Trophoblast cell (in vitro differentiated cells and primary cell): ENCODE measurements around the gene TMPRSS3.

Source experiments
- DNase-seq, 2 donors: peaks; one replicate each; pipeline ENCODE4 v3.0.0-alpha.2; 2016
- H2AFZ ChIP-seq: 2 replicates; pipeline ENCODE4 v1.6.1; 2013; ENCODE audit warnings: low read length, moderate library complexity, mild to moderate bottlenecking; ENCODE audit not compliant: insufficient read depth, poor library complexity
- H2AK5ac ChIP-seq: 2 replicates; pipeline ENCODE4 v1.6.1; 2013; ENCODE audit warnings: mild to moderate bottlenecking, low read length
- H2BK120ac ChIP-seq: 2 replicates; pipeline ENCODE4 v1.6.1; 2013; ENCODE audit warnings: low read length, mild to moderate bottlenecking, moderate library complexity; ENCODE audit not compliant: insufficient read depth, poor library complexity
- H2BK12ac ChIP-seq: 2 replicates; pipeline ENCODE4 v1.6.1; 2013; ENCODE audit warnings: mild to moderate bottlenecking, low read length, moderate library complexity
- H2BK5ac ChIP-seq: 2 replicates; pipeline ENCODE4 v1.6.1; 2013; ENCODE audit warnings: low read length, low read depth, moderate library complexity, mild to moderate bottlenecking; ENCODE audit not compliant: poor library complexity
- H3K14ac ChIP-seq: 2 replicates; pipeline ENCODE4 v1.6.1; 2013; ENCODE audit warnings: mild to moderate bottlenecking, low read length
- H3K18ac ChIP-seq: 2 replicates; pipeline ENCODE4 v1.6.1; 2013; ENCODE audit warnings: mild to moderate bottlenecking, low read length
- H3K23ac ChIP-seq: 2 replicates; pipeline ENCODE4 v1.6.1; 2013; ENCODE audit warnings: low read length
- H3K27ac ChIP-seq: 2 replicates; pipeline ENCODE4 v1.5.1; 2013; ENCODE audit warnings: low read depth, mild to moderate bottlenecking, inconsistent platforms, low read length, moderate library complexity
- H3K27me3 ChIP-seq: 2 replicates; pipeline ENCODE4 v1.6.1; 2013; ENCODE audit warnings: inconsistent platforms, mild to moderate bottlenecking, low read length, moderate library complexity; ENCODE audit not compliant: insufficient read depth
- H3K36me3 ChIP-seq, 2 experiments: 1 replicate in 1 of 2; 2 replicates in 1 of 2; pipeline ENCODE4 v1.6.1; 2013; ENCODE audit warnings: low read length in 2 of 2, mild to moderate bottlenecking in 2 of 2, moderate library complexity in 1 of 2; ENCODE audit not compliant: insufficient read depth in 2 of 2, control insufficient read depth in 1 of 2
- H3K4ac ChIP-seq: 2 replicates; pipeline ENCODE4 v1.6.1; 2013; ENCODE audit warnings: low read depth, mild to moderate bottlenecking, low read length, moderate library complexity
- H3K4me1 ChIP-seq, 2 experiments: 1 replicate in 1 of 2; 2 replicates in 1 of 2; pipeline ENCODE4 v1.6.1; 2013; ENCODE audit warnings: low read length in 2 of 2, mild to moderate bottlenecking in 2 of 2, moderate library complexity in 1 of 2; ENCODE audit not compliant: insufficient read depth in 2 of 2, control insufficient read depth in 1 of 2
- H3K4me2 ChIP-seq: 2 replicates; pipeline ENCODE4 v1.6.1; 2013; ENCODE audit warnings: inconsistent platforms, mild to moderate bottlenecking, low read length, moderate library complexity
- H3K4me3 ChIP-seq: 2 replicates; pipeline ENCODE4 v1.5.1; 2013; ENCODE audit warnings: mild to moderate bottlenecking, low read depth, low read length, inconsistent platforms
- H3K79me1 ChIP-seq: one replicate; pipeline ENCODE4 v1.6.1; 2013; ENCODE audit warnings: low read length
- H3K79me2 ChIP-seq: 2 replicates; pipeline ENCODE4 v1.6.1; 2013; ENCODE audit warnings: low read length, mild to moderate bottlenecking; ENCODE audit not compliant: control insufficient read depth, insufficient read depth, poor library complexity
- H3K9ac ChIP-seq: 2 replicates; pipeline ENCODE4 v1.6.1; 2013; ENCODE audit warnings: mild to moderate bottlenecking, low read length
- H3K9me3 ChIP-seq: 2 replicates; pipeline ENCODE4 v1.6.1; 2013; ENCODE audit warnings: low read depth, mild to moderate bottlenecking, control low read depth, inconsistent platforms, low read length; ENCODE audit not compliant: insufficient read depth
- H4K12ac ChIP-seq: 2 replicates; pipeline ENCODE4 v1.6.1; 2013; ENCODE audit warnings: low read depth, mild to moderate bottlenecking, low read length, moderate library complexity
- H4K8ac ChIP-seq: 2 replicates; pipeline ENCODE4 v1.6.1; 2013; ENCODE audit warnings: low read depth, mild to moderate bottlenecking, low read length, moderate library complexity
- H4K91ac ChIP-seq: one replicate; pipeline ENCODE4 v1.6.1; 2013; ENCODE audit warnings: low read depth, mild to moderate bottlenecking, low read length, moderate library complexity
- WGBS: extraction: QIAGEN DNeasy Blood & Tissue Kit; methylation state at CpG from one replicate; pipeline ENCODE4 v1.1.7; 2013; ENCODE audit warnings: missing lambda C conversion rate; ENCODE audit not compliant: insufficient read length, insufficient coverage; ENCODE audit errors: extremely low coverage; 5-methylcytosine and 5-hydroxymethylcytosine counted together

The TMPRSS3 gene

DNA sequence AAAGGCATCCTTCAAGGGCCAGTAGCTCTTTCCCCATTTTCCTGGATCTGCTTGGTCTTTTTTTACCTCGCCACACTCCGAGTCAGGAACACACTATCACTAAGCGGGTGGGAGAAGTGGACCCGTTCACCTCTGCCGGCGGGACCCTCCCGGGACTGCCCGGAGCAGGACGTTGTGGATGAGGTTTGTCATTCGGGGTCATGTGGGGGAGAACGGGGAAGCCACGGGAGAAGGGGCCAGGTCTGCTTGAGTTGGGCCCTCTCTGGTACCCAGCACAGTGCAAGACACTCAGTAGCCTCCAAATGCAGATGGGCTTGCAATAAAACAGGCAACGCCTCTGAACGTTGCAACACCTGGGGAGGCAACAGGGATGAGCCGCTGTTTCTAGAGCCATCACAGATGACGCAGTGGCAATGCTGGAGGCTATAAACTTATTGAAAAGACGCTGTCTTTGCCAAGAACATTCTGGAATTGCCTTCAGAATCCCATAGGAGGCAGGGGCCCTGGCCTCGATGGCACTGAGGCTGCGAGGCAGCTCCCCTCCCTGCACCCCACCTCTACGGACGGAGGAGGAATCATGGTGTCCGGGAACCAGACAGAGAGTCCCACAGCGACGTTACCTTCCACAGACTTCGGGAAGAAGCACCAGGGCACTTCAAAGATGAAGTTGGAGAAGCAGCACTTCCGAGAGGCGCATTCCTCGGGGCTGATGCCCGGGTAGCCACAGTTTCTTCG lies 48.8 kb downstream of the TMPRSS3 start:
- Histone ChIP-seq H2BK5ac (no peak overlapping the region), H4K8ac (no peak overlapping the region), H3K23ac (no peak overlapping the region), H3K9me3 (no peaks in the 10 kb centered on the region), H3K79me2 (no peaks in the 10 kb centered on the region), H3K79me1 (no peaks in the 10 kb centered on the region), H3K27me3 (no peaks in the 10 kb centered on the region), H3K9ac (no peak overlapping the region), H3K36me3 (no peaks in the 10 kb centered on the region), H3K4me2 (no peak overlapping the region), H2AFZ (no peak overlapping the region), H2AK5ac (no peak overlapping the region), H3K4ac (no peak overlapping the region), H3K4me3 (no peak overlapping the region), H3K27ac (no peak overlapping the region), H4K91ac (no peak overlapping the region), H4K12ac (no peak overlapping the region), H2BK12ac (no peak overlapping the region), H3K14ac (no peak overlapping the region), H2BK120ac (no peak overlapping the region), H3K4me1 (no peaks in the 10 kb centered on the region), H3K18ac (no peak overlapping the region)
- no peak for DNase-seq
- WGBS: no CpG with 5 or more reads among the region's 30 CpGs

DNA sequence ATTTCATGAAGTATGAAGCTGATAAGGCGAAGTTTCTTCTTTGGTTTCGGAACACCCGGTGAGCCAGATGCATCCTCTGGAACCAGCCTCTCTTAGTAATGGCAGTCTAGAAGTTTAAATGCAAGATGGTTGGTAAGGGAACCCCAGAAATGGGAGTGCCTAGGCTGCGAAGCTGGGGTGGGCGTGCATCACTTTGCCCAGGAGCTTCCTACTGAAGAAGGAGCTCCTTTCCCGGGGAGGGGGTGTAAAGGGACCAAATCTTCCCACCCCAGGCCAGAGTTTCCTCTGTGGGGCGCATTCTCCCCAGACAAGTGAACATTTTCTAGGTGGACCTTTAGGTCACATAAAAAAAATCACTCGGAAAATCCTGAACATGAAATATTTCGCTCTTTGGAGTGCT lies 49.4 kb downstream of the TMPRSS3 start:
- Histone ChIP-seq H3K23ac (no peak overlapping the region), H3K9me3 (no peaks in the 10 kb centered on the region), H3K27ac (no peak overlapping the region), H3K79me2 (no peaks in the 10 kb centered on the region), H2BK120ac (no peak overlapping the region), H3K4me2 (no peak overlapping the region), H3K4me3 (no peak overlapping the region), H4K12ac (no peak overlapping the region), H2BK12ac (no peak overlapping the region), H3K4me1 (no peaks in the 10 kb centered on the region), H3K4ac (no peak overlapping the region), H2BK5ac (no peak overlapping the region), H2AFZ (no peak overlapping the region), H3K27me3 (no peaks in the 10 kb centered on the region), H2AK5ac (no peak overlapping the region), H3K36me3 (no peaks in the 10 kb centered on the region), H4K91ac (no peak overlapping the region), H3K79me1 (no peaks in the 10 kb centered on the region), H3K18ac (no peak overlapping the region), H3K14ac (no peak overlapping the region), H3K9ac (no peak overlapping the region), H4K8ac (no peak overlapping the region)
- no peak for DNase-seq
- no CpG with 5 or more reads among the region's 9 CpGs for WGBS

DNA sequence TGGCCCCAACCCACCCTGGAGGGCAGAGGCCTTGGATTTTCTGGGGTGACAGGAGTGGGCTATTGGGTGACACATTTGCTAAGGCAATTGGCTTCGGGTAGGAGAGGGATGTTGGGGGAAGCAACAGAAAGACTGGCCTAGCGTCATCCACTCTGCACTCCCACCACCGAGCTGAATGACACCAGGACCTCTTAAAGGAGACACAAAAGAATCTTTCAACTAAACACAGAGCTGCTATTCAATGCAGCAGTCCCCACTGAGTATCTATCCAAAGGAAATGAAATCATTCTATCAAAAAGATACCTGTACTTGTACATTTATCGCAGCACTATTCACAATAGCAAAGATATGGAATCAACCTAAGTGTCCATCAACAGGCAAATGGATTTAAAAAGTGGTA lies 51.2 kb downstream of the TMPRSS3 start:
- Histone ChIP-seq H3K27me3 (no peaks in the 10 kb centered on the region), H3K9ac (peak overlapping the region; percentile 2), H3K14ac (no peak overlapping the region), H3K79me1 (no peaks in the 10 kb centered on the region), H3K9me3 (no peaks in the 10 kb centered on the region), H2AK5ac (no peak overlapping the region), H3K23ac (no peak overlapping the region), H4K8ac (no peak overlapping the region), H4K12ac (no peak overlapping the region), H3K4me1 (no peaks in the 10 kb centered on the region), H3K4me3 (no peak overlapping the region), H2AFZ (no peak overlapping the region), H2BK12ac (no peak overlapping the region), H3K18ac (no peak overlapping the region), H3K4ac (no peak overlapping the region), H2BK120ac (no peak overlapping the region), H3K27ac (no peak overlapping the region), H4K91ac (no peak overlapping the region), H3K79me2 (no peaks in the 10 kb centered on the region), H3K36me3 (no peaks in the 10 kb centered on the region), H3K4me2 (no peak overlapping the region), H2BK5ac (no peak overlapping the region)
- WGBS: no CpG with 5 or more reads among the region's 4 CpGs
- DNase-seq: no peak

DNA sequence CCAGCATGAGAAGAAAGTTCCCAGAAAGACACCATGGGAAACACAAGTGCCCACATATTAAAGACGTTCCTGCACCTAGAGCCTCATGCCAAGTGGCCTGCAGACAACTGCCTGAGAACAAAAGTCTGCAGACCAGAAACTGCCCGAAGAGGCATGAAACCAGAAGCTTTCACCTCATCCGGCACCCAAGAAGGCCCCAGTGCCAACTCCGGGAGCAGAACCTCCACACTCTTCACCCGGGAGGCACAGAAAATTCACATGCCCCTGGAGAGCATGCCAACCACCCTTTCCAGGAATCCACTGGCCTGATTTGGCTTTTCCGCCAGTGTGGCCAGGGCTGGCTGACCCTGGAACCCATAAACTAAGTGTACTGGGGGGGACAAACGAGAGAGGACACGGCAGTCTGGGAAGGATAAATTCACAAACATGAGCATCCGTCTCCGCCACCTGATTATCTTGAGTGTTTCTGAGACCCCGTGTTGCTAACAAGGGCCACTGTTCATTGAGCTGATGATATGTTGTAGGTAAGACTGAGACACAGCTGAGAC lies 51.8 kb downstream of the TMPRSS3 start:
- H3K4ac ChIP-seq: no peak overlapping the region
- H3K9me3 ChIP-seq: no peaks in the 10 kb centered on the region
- DNase-seq: no peak
- peak overlapping the region; percentile 2 for H3K9ac ChIP-seq
- no peaks in the 10 kb centered on the region for H3K79me2 ChIP-seq
- no peaks in the 10 kb centered on the region for H3K79me1 ChIP-seq
- no peak overlapping the region for H2BK12ac ChIP-seq
- no peak overlapping the region for H4K91ac ChIP-seq
- WGBS: no CpG with 5 or more reads among the region's 11 CpGs
- no peak overlapping the region for H3K4me3 ChIP-seq
- no peak overlapping the region for H3K4me2 ChIP-seq
- H3K23ac ChIP-seq: no peak overlapping the region
- H4K12ac ChIP-seq: no peak overlapping the region
- no peak overlapping the region for H2BK5ac ChIP-seq
- no peak overlapping the region for H3K18ac ChIP-seq
- H2BK120ac ChIP-seq: no peak overlapping the region
- H2AFZ ChIP-seq: no peak overlapping the region
- no peaks in the 10 kb centered on the region for H3K4me1 ChIP-seq
- H2AK5ac ChIP-seq: no peak overlapping the region
- no peak overlapping the region for H4K8ac ChIP-seq
- no peak overlapping the region for H3K27ac ChIP-seq
- no peak overlapping the region for H3K14ac ChIP-seq
- H3K36me3 ChIP-seq: no peaks in the 10 kb centered on the region
- H3K27me3 ChIP-seq: no peaks in the 10 kb centered on the region
